Smooth muscle cell of bladder (primary cell): ENCODE results near the gene NDUFS6. TPM values are rescaled to one million over a fixed set of nuclear protein-coding genes. Genes with fewer than 3 reads are reported as not detected.

Experiments used
- total RNA-seq: library from RNA; depleted of rRNA; stranded (reverse); fragments of >200 nt; gene quantifications from 2 replicates; pipeline ENCODE4 v1.2.3, GENCODE V29; 2014

The NDUFS6 gene
- 33.0 and 34.0 TPM in 2 replicates for total RNA-seq

GRCh38 chr5:1801222-1801966 is at the start of gene NDUFS6:
Gene NDUFS6, plus strand, starts transcription at chr5:1801407. Its CDS starts 11 bp downstream, at chr5:1801418.

DNA sequence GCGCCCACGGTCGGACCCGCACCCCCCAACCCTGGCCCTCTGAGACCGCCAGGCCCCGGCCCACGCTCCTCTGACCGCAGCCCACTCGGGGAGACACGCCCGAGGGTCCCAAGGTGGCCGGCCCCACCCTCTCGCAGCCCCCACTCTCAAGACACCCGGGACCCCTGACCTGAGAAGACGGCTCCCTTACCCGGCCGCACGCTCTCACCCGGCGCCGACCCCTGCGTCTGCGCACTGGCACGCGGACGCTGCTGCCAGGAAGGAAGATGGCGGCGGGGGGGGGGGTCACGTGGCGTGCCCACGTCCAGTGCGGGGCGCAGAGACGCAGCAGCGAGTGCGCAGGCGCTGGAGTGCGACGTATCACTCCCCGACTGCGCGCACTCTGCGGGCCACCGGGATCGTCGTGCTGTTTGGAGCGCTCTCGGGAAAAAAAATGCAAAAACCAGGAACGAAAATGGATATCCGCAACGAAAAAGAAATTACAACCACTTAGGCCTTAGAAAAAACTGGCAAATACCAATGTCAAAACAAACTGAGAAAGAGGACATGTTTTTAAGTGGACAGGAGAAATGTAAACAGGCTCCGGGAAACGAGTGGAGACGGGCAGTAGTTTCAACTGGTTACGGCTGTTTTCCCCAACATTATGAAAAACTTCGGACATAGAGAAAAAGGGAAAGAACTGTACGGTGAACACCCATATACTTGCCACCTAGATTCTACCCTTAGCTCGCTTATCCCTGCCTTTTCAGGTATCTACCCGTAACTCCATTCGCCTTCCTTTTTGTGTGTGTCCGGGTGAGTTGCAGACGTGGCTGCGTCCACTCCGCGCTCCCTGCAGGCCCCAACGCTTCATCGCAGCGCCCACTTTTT is 1.4 kb upstream of the NDUFS6 start, which contains the start of gene MRPL36:
Gene MRPL36, minus strand, starts transcription at position 236 of the 870 bp plus-strand sequence. CDS start 902 bp downstream, outside the sequence.

Other genes starting within 250 kb of the NDUFS6 start
- 48.1 and 76.0 TPM in 2 replicates for gene MRPL36, start 1.6 kb upstream of the NDUFS6 start, total RNA-seq
- gene IRX4, start 81.5 kb downstream of the NDUFS6 start, total RNA-seq, result not detected in 2 replicates